Umbilical cord (tissue), 2 donors: ENCODE data around the gene MRFAP1L1. TPM values are rescaled to one million over a fixed set of nuclear protein-coding genes. Genes with fewer than 3 reads are reported as not detected.

Experiments
- DNase-seq: peaks from one replicate; pipeline ENCODE4 v3.0.0-alpha.2; 2015; ENCODE audit warnings: low spot score
- total RNA-seq: library from RNA; depleted of rRNA; stranded (reverse); fragments of >200 nt; gene quantifications from one replicate; pipeline ENCODE4 v1.2.3, GENCODE V29; 2014; ENCODE audit warnings: low replicate concordance; ENCODE audit not compliant: insufficient read depth

MRFAP1L1 gene
- total RNA-seq, 1 donor from 2014 or later: 38.0 TPM

DNA sequence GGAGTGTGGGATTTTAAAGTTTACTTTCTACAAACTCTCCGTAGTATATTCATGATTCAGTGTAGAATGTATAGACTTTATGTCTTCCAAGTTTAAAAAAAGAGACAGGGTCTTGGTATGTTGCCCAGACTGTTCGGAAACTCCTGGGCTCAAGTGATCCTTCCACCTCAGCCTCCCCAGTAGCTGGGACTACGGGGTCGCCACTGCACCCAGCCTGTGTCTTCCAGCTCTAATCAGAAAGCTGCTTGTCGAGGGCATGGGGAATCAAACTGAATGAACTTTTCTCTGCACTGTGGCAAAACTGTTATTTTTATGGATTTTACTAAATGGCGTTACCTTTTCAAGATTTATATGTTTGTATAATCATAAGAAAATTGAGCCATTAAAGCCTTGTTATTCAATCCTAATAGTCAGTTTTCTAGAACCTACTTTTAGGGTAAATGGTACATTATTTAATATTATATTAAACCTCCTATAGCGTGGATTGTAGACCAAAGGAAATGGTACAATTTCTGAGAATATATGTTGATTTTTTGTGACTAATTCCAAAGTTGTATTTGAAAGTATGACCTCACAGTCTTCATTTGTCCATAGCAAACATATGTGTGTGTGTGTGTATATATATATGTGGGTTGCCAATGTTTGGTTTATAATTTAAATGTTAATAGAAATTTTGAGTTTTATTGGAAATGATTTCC, 7.4 kb upstream of the MRFAP1L1 start:
- DNase-seq: no peak

DNA sequence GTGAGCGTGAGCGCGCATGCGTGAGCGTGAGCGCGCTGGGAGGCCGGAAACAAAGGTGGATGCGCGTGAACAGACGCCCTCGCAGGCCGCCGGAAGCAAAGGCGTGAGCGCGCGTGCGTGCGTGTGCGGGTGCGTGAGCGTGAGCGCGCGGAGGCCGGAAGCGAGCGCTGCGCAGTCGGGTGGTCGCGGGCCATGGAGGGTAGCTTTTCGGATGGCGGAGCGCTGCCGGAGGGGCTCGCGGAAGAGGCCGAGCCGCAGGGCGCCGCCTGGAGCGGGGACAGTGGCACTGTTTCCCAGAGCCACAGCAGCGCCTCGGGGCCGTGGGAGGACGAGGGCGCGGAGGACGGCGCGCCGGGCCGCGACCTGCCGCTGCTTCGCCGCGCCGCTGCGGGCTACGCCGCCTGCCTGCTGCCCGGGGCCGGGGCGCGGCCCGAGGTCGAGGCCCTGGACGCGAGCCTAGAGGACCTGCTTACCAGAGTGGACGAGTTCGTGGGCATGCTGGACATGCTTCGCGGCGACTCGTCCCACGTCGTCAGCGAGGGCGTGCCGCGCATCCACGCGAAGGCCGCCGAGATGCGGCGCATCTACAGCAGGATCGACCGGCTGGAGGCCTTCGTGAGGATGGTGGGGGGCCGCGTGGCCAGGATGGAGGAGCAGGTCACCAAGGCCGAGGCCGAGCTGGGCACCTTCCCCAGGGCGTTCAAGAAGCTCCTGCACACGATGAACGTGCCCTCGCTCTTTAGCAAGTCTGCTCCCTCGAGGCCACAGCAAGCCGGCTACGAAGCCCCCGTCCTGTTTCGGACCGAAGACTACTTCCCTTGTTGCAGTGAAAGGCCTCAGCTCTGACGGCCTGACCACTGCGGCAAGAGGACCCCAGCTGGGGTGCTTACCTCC, 6.6 kb upstream of the MRFAP1L1 start, which contains the start of gene BLOC1S4:
BLOC1S4 (plus strand) TSS at position 157 of the 894 bp plus-strand sequence; CDS start at position 193, 36 bp downstream.
- DNase-seq: peak; percentile 93

DNA sequence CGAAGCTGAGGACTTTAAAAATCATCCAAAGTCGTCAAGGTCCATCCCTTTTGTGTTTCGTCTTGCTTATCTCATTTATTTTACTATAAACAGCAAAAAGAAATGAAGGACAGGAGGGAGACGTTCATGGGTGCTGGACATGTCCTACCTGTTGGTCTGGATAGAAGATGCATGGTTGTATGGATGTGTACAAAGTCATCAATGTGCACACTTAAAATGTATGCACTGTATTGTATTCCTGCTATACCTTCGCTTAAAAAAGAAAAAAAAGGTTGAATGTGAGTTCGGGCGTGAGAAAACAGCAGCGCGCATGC, 6.0 kb upstream of the MRFAP1L1 start:
- DNase-seq: no peak

DNA sequence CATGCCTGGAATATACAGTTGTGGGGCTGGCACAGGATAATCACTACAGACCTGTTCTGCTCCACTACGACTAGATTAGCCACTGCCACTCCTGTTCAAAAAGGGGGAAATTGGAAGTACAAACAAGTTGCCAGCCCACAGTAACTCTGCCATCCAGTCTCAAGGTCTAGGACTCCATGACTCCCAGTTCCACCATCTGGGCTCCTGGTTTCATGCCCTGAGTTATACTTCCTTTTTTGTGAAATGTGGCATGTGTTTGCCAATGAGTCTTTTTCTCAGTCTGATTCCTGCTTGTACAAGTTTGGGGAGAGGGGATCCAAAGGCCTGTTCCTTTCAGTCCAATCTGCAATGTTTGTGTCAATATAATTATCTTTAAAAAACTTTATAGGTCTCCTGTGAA, 5.3 kb upstream of the MRFAP1L1 start:
- DNase-seq: no peak

DNA sequence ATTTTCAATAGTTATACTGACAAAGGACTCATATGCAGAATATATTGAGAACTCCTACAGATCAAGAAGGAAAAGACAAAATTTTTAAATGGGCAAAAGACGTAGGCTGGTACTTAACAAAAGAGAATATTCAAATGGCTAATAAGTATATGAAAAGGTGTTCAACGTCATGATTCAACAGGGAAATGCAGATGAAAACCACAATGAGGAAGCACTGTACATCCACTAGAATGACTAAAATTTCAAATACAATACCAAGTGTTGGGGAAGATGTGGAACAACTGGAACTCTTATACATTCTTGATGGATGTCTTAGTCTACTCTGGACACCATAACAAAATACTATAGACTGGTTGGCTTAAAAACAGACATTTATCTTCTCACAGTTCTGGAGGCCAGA, 1.3 kb upstream of the MRFAP1L1 start:
- no peak for DNase-seq

DNA sequence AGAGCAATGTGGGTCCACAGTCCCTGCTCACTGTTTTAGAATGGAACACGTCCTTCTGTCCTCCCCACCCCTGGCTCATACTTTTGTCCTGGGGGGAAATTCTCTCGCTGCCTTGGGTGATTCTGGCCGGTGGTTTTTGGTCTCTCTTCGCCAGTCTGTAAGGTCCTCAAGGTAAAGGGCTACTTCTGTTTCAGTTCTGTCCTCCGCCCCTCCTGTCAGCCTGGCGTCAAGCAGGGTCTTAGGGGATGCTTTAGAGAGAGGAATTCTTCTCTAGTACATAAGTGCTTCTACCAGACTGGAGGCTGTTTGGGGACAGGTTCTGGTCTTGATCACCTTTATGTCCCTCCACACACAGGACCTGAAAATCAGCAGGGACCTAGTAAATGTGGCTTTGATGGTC, 617 bp upstream of the MRFAP1L1 start:
- no peak for DNase-seq

DNA sequence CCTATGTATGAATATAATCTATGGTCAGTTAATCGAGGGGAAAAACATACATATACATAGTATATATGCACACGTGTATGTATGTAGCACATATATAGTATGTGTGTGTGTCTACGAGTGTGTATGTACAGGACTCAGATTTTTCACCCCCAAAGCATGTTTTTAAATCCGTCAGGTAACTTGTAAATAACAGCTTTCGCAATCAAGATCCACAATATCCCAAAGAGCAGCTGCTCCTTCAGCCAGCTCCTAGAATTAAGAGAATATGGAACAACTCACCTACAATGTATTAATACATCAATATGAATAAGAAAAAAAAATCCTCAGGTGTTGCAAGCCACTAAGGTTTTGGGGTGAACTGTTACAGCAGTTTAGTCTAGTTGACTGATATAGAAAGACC, 3.5 kb downstream of the MRFAP1L1 start:
- DNase-seq: no peak

DNA sequence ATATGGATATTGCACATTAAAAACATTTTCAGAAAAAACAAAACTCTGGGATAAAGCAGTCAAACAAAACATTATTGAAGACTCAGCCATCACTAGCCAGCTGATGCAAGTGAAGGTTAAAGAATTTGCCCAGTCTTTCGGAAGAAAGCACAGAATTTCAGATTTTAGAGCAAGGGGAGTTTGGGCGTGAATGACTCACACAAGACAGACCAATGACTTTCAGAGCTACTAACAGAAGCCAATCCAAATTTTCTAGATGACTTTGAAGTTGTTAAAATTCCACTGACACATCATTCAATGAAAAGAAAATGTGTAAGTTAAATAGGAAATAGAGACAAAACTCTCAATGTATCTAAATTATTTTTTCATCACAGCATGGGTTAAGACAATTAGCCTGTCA, 4.0 kb downstream of the MRFAP1L1 start:
- no peak for DNase-seq

DNA sequence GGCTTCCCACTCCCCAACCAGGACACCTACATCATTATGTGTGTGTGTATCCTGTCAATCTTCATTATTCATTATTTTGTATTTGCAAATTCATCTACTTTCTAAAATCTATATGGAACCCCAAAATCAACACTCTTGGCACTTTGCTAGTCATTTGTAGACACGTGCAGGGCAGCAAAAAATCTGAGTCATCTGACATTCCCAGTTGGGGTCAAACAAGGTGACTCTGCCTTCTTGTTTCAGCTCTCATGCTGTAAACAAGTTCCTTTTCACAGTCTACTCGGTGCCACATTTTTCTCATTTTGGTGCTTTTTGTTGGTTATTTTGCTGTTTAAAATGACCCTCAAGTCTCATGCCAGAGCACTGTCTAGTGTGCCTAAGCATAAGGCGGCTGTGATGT, 5.9 kb downstream of the MRFAP1L1 start:
- DNase-seq: no peak

DNA sequence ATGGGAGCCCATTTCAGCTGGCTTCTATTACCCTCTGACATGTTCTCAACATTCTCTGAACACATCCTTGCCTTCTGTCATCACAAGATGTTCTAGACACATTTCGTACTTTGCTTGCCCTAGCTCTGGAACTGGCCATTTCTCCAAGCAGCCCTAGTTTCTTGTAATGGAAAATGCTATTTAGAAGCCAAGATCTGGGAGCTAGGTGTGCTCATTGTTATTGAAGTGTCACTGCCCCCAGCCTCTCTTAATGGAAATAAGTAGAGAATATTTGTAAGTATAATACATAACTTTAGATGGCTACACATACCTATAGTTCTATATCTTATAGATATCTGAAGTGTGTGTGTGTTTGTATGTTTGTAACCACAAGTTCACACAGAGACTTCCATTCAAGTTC, 6.9 kb downstream of the MRFAP1L1 start:
- DNase-seq: no peak

DNA sequence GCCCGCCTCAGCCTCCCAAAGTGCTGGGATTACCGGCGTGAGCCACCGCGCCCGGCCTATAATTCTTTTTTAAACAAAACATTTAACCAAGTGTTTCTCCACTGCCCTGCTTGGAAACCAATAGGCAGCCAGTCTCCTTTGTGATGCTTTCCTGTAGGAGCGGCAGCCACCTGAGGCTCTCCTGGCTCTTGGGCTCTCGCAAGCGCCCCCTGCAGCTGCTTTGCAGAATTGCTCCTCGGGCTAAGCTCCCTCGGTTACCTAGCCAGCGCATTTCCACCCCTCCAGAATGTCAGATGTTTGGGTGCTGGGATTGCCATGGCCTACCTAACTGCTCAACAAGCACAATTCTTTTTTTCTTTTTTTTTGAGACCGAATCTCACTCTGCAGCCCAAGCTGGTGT, 8.3 kb downstream of the MRFAP1L1 start:
- DNase-seq: no peak

DNA sequence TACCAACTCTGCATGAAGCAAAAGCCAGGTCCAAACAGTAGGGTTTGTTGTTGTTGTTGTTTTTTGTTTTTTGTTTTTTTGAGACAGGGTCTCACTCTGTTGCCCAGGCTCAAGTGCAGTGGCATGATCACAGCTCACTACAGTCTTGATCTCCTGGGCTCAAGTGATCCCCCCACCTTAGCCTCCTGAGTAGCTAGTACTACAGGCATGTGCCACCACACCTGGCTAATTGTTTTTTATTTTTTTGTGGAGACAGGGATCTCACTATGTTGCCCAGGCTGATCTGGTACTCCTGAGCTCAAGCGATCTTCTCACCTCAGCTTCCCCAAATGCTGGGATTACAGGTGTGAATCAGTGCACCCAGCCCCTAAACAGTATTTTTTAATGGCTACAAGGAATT, 9.8 kb downstream of the MRFAP1L1 start:
- DNase-seq: no peak

DNA sequence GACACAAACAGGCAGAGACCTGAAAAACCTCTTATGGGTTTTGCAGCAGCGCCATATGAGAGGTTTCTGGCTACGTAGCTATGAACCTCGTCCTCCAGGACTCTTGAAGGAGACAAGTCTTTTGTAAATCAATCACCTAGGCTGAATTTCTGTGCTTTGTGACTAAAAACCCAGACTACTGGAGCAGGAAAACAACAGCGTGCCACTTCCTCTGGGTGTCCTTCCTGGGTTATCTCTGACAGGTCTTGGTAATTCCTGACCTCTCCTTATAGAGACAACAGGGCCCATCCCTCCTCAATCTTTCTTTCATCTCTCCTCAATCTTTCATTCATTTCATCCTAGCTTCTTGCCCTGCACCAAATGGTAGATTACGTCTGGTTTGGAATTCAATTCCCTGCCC, 10.3 kb downstream of the MRFAP1L1 start:
- DNase-seq: no peak

DNA sequence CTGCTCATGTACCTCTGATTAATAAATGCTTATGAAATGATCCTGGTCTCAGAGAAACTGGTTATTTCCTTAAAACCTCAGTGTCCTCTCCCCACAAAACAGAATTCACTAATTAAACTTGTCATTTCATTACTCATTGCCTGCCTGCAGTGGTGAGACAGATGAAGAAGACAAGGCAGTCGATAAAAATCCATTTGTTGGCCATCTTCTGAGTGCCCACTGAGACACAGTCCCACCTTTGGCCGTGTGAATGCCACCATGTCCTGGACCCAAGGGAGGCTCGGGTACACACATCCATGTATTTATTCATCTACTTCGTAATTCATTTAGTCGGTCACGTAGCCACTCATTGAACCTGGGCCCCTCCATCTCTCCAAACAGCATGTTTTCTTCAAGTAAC, 12.5 kb downstream of the MRFAP1L1 start:
- no peak for DNase-seq

DNA sequence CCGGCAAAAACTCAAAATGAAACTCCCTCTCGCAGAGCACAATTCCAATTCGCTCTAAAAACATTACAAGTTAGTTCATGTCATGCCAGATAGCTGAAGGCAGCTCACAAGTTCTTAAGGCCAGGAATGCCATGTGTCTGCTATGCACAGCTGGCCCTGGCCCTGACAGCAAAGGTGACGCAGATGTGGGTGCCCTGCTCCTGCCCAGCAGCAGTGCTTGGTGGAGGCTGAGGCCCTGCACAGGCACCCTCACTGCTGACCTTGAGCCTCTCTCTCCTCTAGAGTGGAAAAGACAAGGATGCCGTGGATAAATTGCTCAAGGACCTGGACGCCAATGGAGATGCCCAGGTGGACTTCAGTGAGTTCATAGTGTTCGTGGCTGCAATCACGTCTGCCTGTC, 13.1 kb downstream of the MRFAP1L1 start:
- no peak for DNase-seq

DNA sequence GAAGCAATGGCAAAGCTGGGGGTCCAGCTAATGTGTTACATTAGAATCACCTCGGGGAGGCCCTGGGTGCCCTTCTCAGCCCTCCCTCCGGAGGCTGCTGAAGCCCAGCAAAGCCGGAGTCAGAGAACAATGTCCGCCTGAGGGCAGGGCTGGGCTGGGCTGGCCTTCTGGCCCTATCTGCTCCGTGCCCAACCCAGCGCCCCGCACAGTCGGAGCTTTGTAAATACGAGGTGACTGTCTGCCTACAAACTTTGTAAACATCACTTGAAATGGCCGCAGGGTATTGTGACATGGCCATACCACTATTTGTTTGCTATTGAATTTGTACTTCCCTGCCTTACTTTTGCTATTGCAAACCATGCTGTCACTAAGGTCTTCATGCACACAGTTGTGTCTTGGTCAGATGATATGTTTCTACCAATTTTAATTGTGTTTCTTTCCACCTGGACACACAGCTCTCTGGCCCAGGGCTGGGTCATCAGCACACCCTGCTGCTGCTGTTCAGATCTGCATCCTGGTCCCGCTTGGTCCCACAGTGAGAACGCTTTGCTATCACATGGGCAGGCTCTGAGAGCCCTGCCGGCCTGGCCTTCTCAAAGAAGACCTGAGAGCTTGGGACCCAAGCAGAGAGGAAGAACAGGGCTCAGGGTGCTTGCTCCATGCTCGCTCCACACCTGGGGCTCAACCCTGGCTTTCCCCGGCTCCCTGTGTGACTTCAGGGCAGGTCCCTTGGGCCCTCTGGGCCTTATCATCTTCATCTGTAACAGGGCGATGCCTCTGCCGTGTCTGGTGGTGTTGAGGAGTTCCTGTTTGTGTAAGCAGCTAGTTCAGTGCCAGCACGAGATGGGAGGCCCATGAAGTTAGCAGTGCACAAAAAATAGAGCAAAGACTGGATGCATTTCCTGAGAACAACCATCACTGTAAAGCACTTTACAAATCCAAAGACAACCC, 13.7 kb downstream of the MRFAP1L1 start:
- no peak for DNase-seq

DNA sequence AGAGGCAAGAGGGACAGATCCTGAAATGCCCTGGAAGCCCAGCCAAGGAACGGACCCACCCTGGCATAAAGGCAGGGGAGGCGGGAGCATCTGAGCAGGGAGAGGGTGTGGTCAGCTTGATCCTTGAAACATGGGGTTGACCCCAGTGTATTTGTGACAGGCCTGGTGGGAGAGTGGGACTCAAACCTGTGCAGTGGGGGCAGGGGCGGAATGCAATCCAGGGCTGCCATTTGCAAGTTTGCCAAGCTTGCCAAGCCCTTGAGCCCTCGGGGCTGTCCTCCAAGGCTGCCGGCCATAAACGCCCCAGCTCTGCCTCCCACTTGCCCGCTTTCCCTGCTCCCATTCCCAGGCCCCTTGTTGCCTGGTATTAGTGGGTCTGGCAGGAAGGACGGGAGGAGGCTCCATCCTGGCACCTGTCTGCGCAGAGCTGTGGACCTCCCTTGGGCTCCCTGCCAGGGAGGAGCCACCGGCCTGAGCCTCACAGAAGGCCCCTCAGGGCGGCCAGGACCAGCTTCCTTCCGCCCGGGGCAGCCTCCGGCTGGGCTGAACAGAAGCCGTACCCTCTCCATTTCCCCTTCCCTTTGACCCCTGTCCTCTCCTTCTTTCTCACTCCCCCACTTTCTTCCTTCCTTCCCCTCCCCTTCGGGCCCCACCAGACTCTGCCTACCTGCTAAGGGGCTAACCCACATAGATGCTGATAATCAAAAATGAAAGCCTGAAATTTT, 15.3 kb downstream of the MRFAP1L1 start:
- no peak for DNase-seq

DNA sequence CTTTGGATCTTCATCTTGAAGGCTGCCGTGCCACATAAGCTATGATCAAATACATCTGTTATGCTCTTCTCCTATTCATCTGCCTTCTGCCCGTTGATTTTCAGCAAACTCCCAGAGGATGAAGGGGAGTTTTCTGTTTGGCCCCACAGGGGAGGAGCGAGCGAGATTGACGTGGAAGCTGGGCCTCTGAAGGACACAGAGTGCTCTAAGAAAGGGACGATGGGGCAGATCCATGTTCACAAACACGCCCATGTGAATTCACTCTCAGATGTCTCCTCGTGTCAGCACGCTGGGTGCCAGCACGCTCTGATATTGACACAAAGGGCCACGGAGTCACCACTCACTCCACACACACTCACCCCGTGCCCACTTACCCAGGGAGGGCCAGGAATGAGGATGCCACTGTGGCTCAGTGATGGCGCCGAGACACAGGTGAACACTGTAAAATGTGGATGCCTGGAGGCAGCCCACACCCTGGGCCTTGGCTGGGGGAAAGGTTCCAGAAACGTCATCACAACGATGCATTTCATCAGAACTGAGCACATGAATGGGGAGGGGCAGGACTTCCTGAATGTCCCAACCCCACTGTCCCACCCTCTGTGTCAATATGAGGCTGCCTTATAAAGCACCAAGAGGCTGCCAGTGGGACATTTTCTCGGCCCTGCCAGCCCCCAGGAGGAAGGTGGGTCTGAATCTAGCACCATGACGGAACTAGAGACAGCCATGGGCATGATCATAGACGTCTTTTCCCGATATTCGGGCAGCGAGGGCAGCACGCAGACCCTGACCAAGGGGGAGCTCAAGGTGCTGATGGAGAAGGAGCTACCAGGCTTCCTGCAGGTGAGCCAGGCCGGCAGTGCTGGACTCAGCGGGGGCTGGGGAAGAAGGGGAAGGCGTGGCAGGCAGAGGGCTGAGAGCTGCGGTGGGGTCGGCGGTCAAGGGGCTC, 16.2 kb downstream of the MRFAP1L1 start, which contains the start of gene S100P:
S100P (plus strand) TSS at position 648 of the 946 bp plus-strand sequence; CDS start at position 703, 55 bp downstream.
- DNase-seq: peak; percentile 78

DNA sequence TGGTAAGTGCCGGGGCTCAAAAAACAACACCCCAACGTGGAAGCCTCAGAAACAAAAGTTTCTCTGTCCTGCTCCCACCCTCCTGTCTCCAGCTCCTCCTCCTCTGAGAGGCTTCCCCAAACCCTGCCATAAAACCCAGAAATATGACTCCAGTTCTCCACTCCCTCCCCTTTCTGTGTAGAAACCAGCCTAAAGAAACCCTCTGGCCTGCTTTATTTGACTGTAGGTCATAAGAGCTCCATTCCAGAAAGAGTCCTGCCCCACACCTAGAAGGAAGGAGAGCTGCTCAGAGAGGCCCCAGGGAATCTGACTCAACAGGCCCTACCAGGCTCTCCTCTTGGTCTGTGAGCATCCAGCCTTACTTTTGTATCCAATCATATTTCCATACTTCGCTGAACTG, 16.9 kb downstream of the MRFAP1L1 start:
- DNase-seq: peak; percentile 91

DNA sequence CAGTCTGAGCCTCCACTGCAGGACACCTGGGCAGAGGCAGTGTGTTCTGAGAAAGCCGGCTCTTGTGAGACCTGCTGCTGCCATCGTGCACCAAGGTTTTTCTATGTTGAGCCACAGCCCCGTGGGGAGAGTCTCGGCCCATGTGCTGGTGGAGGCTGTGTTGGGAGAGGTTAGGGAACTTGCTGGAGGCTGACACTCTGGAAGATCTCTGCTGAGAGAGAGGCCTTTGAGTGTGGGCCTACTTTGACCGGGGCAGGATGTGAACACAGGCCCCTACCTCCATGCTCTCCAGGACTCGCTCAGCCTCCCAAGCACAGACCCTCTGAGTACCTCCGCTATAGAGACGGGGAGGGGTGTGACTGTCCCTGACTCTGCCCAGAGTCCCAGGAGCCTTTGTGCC, 17.3 kb downstream of the MRFAP1L1 start:
- DNase-seq: no peak
